Left renal pelvis (tissue), 4 donors: ENCODE measurements around the gene PACSIN3. TPM values are rescaled to one million over a fixed set of nuclear protein-coding genes. Genes with fewer than 3 reads are reported as not detected.

Experiments used
- polyA plus RNA-seq, 4 donors: library from polyadenylated mRNA; unstranded; fragments of 120-200 nt; gene quantifications; one replicate each; pipeline ENCODE4 v1.2.1, GENCODE V29; 2013; ENCODE audit not compliant: insufficient read length in 4 of 4

PACSIN3 gene
- polyA plus RNA-seq, 4 donors: 22.5 to 45.2 (median 29.9) TPM

Other genes with a start within 250 kb of the PACSIN3 start
- gene CSTPP1, start 249.7 kb downstream of the PACSIN3 start, polyA plus RNA-seq: 10 to 100 TPM; 32.5 to 61.5 (median 55.1) TPM
- gene ARFGAP2, start 9.6 kb downstream of the PACSIN3 start, polyA plus RNA-seq: 10 to 100 TPM; 57.2 to 90.1 (median 79.6) TPM
- gene DDB2, start 28.5 kb upstream of the PACSIN3 start, polyA plus RNA-seq: 10 to 100 TPM; 17.1 to 29.2 (median 20.5) TPM
- 10 to 100 TPM; 42.4 to 60.6 (median 45.9) TPM for gene ACP2, start 62.4 kb upstream of the PACSIN3 start, polyA plus RNA-seq
- 10 to 100 TPM; 32.5 to 47.5 (median 36.5) TPM for gene NR1H3, start 71.6 kb upstream of the PACSIN3 start, polyA plus RNA-seq
- gene MADD, start 83.7 kb upstream of the PACSIN3 start, polyA plus RNA-seq: 10 to 100 TPM; 36.9 to 53.8 (median 39.4) TPM
- gene MYBPC3, start 166.3 kb upstream of the PACSIN3 start, polyA plus RNA-seq: under 1 TPM in 3 of 4 donors, not detected in 1; 0.03 to 0.14 (median 0.07) TPM
- 1 to 10 TPM; 3.4 to 7.8 (median 4.4) TPM for gene SPI1, start 192.1 kb upstream of the PACSIN3 start, polyA plus RNA-seq
- gene SLC39A13, start 222.2 kb upstream of the PACSIN3 start, polyA plus RNA-seq: 10 to 100 TPM; 42.6 to 72.0 (median 45.5) TPM
- 100 to 1,000 TPM; 108 to 161 (median 148) TPM for gene PSMC3, start 240.0 kb upstream of the PACSIN3 start, polyA plus RNA-seq